PC-9 (cell line): ENCODE data around the gene RUNDC3A. TPM values are rescaled to one million over a fixed set of nuclear protein-coding genes. Genes with fewer than 3 reads are reported as not detected.

Source experiments
- BruUV-seq: library from RNA; stranded (reverse); fragments of 400-500 nt; replicated peaks from 2 replicates; lab custom pipeline; 2021; lab: Mats Ljungman, UMichigan
- CTCF ChIA-PET: fragments of 300-600 bp; sonication (Branson Sonifier 250); formaldehyde crosslinking; loops from one replicate; lab custom pipeline; 2022; ENCODE audit warnings: antibody characterized with exemption; lab: Charles Lee
- POLR2A ChIA-PET: fragments of 300-600 bp; sonication (Branson Sonifier 250); formaldehyde crosslinking; loops from one replicate; lab custom pipeline; 2022; ENCODE audit warnings: antibody characterized with exemption; ENCODE audit not compliant: unreplicated experiment; lab: Charles Lee
- DNase-seq, 2 experiments: peaks; one replicate each; pipeline versions ENCODE4 v3.0.0 to v3.0.0-alpha.2; 2015 to 2022; ENCODE audit warnings: mixed read lengths in 1 of 2
- H2AFZ ChIP-seq: fragments of 200-600 bp; sonication (generic); 2 replicates; pipeline ENCODE4 v1.8.1; 2017; ENCODE audit warnings: antibody characterized with exemption
- H3F3A ChIP-seq: fragments of 200-600 bp; sonication (generic); 2 replicates; pipeline ENCODE4 v1.8.1; 2017; ENCODE audit warnings: antibody characterized with exemption, mild to moderate bottlenecking, low read depth; ENCODE audit not compliant: insufficient read depth
- H3K27ac ChIP-seq: fragments of 200-600 bp; sonication (generic); 2 replicates; pipeline ENCODE4 v1.6.1; 2016; ENCODE audit warnings: mixed run types
- H3K27me3 ChIP-seq: fragments of 200-600 bp; sonication (generic); 2 replicates; pipeline ENCODE4 v1.6.1; 2016; ENCODE audit warnings: low read depth, mixed run types; ENCODE audit not compliant: insufficient read depth
- H3K36me3 ChIP-seq: fragments of 200-600 bp; sonication (generic); 2 replicates; pipeline ENCODE4 v1.6.1; 2016; ENCODE audit warnings: low read depth, mixed run types
- H3K4me1 ChIP-seq: fragments of 200-600 bp; sonication (generic); replicated peaks from 2 replicates; pipeline ENCODE4 v1.6.1; 2016; ENCODE audit warnings: mixed run types; ENCODE audit not compliant: insufficient read depth
- H3K4me2 ChIP-seq: fragments of 200-600 bp; sonication (generic); 2 replicates; pipeline ENCODE4 v1.6.1; 2017; ENCODE audit warnings: mixed run types
- H3K4me3 ChIP-seq: fragments of 200-600 bp; sonication (generic); 2 replicates; pipeline ENCODE4 v1.6.1; 2016; ENCODE audit warnings: mixed run types
- H3K79me2 ChIP-seq: fragments of 200-600 bp; sonication (generic); 2 replicates; pipeline ENCODE4 v1.6.1; 2017; ENCODE audit warnings: low read depth, mixed run types
- H3K9me2 ChIP-seq: fragments of 200-600 bp; sonication (generic); 2 replicates; pipeline ENCODE4 v1.8.1; 2017; ENCODE audit warnings: mild to moderate bottlenecking; ENCODE audit not compliant: insufficient read depth
- H3K9me3 ChIP-seq: fragments of 200-600 bp; sonication (generic); 2 replicates; pipeline ENCODE4 v1.8.1; 2016; ENCODE audit warnings: low read depth; ENCODE audit not compliant: insufficient read depth
- H4K20me1 ChIP-seq: fragments of 200-600 bp; sonication (generic); 2 replicates; pipeline ENCODE4 v1.8.1; 2017; ENCODE audit not compliant: insufficient read depth
- CTCF ChIP-seq: fragments of 200-600 bp; sonication (generic); conservative IDR thresholded peaks from 2 replicates; pipeline ENCODE4 v1.6.1; 2017; ENCODE audit warnings: mixed run types, antibody characterized with exemption, mild to moderate bottlenecking, moderate library complexity
- EZH2 ChIP-seq: fragments of 200-600 bp; sonication (generic); IDR thresholded peaks from 2 replicates; pipeline ENCODE4 v1.8.0; 2017; ENCODE audit warnings: antibody characterized with exemption, low read depth
- intact Hi-C: fragments of 100-400 bp; cut with micrococcal nuclease; formaldehyde crosslinking; loops from one replicate; pipeline ENCODE4 v1.10.0; 2022; ENCODE audit not compliant: unreplicated experiment
- total RNA-seq: library from RNA; stranded (reverse); gene quantifications from 2 replicates; pipeline ENCODE4 v1.2.3, GENCODE V29; 2021

RUNDC3A gene
- total RNA-seq, 1 experiment from 2014 or later, result not detected

- Histone ChIP-seq H3K79me2 (no peaks in the 10 kb centered on the region), H3F3A (no peaks in the 10 kb centered on the region), H3K9me3 (no peaks in the 10 kb centered on the region), H3K4me3 (no peak overlapping the region), H3K4me2 (no peak overlapping the region), H3K9me2 (no peaks in the 10 kb centered on the region), H3K4me1 (no peaks in the 10 kb centered on the region), H2AFZ (no peak overlapping the region), H3K27me3 (peaks cover 12% of the 10 kb centered on the region), H3K27ac (no peak overlapping the region), H3K36me3 (no peaks in the 10 kb centered on the region), H4K20me1 (no peaks in the 10 kb centered on the region)
- ChIA-PET POLR2A (no interaction called here), CTCF (no interaction called here)
- no TSS peak for BruUV-seq
- DNase-seq, result no peak
- intact Hi-C loops, result no loop called here
- no peak for TF ChIP-seq CTCF
- TF ChIP-seq EZH2, result no peak
Observed at GRCh38 chr17:44262654-44263225, 45.7 kb upstream of the RUNDC3A start.

- DNase-seq, result no peak
- Histone ChIP-seq H2AFZ (no peak overlapping the region), H3K9me2 (no peaks in the 10 kb centered on the region), H4K20me1 (no peaks in the 10 kb centered on the region), H3K36me3 (no peaks in the 10 kb centered on the region), H3K9me3 (no peaks in the 10 kb centered on the region), H3K4me1 (no peaks in the 10 kb centered on the region), H3K27ac (no peak overlapping the region), H3K4me3 (no peak overlapping the region), H3K4me2 (no peak overlapping the region), H3K79me2 (no peaks in the 10 kb centered on the region), H3F3A (no peaks in the 10 kb centered on the region), H3K27me3 (peaks cover 12% of the 10 kb centered on the region)
- POLR2A ChIA-PET, result no interaction called here
- no TSS peak for BruUV-seq
- no peak for TF ChIP-seq EZH2
- CTCF ChIA-PET, result no interaction called here
- intact Hi-C loops, result no loop called here
Observed at GRCh38 chr17:44263345-44263902, 45.0 kb upstream of the RUNDC3A start.

- Histone ChIP-seq H3K27ac (no peak overlapping the region), H2AFZ (no peak overlapping the region), H3K4me1 (no peaks in the 10 kb centered on the region), H3K79me2 (no peaks in the 10 kb centered on the region), H3K4me3 (no peak overlapping the region), H3K4me2 (no peak overlapping the region), H3F3A (no peaks in the 10 kb centered on the region), H3K27me3 (peaks cover 16% of the 10 kb centered on the region), H3K9me2 (no peaks in the 10 kb centered on the region), H4K20me1 (no peaks in the 10 kb centered on the region), H3K36me3 (no peaks in the 10 kb centered on the region), H3K9me3 (no peaks in the 10 kb centered on the region)
- TF ChIP-seq CTCF, result no peak
- no peak for TF ChIP-seq EZH2
- BruUV-seq, result no TSS peak
- CTCF ChIA-PET, result no interaction called here
- POLR2A ChIA-PET, result no interaction called here
- DNase-seq, result no peak
- intact Hi-C loops, result no loop called here
Observed at GRCh38 chr17:44266402-44267164, 41.8 kb upstream of the RUNDC3A start.
